Calu3 (cell line): ENCODE data around the gene DGKI. TPM values are rescaled to one million over a fixed set of nuclear protein-coding genes. Genes with fewer than 3 reads are reported as not detected.

Experiments used
- BruUV-seq: library from RNA; stranded (reverse); fragments of 400-500 nt; replicated peaks from 2 replicates; lab custom pipeline; 2021; lab: Mats Ljungman, UMichigan
- CTCF ChIA-PET: fragments of 300-600 bp; sonication (Branson Sonifier 250); formaldehyde crosslinking; loops from one replicate; lab custom pipeline; 2022; ENCODE audit warnings: antibody characterized with exemption; lab: Charles Lee
- DNase-seq: peaks from one replicate; pipeline ENCODE4 v3.0.0; 2022
- H3K27ac Mint-ChIP-seq: one replicate; pipeline ENCODE4 v1.8.0; 2022; ENCODE audit warnings: mixed read lengths; ENCODE audit not compliant: unreplicated experiment
- H3K27me3 Mint-ChIP-seq: one replicate; pipeline ENCODE4 v1.8.0; 2022; ENCODE audit warnings: mixed read lengths; ENCODE audit not compliant: unreplicated experiment
- H3K36me3 Mint-ChIP-seq: one replicate; pipeline ENCODE4 v1.8.0; 2022; ENCODE audit warnings: mild to moderate bottlenecking, moderate library complexity, mixed read lengths; ENCODE audit not compliant: insufficient read depth, unreplicated experiment
- H3K4me1 Mint-ChIP-seq: one replicate; pipeline ENCODE4 v1.8.0; 2022; ENCODE audit warnings: mild to moderate bottlenecking, low read depth, mixed read lengths; ENCODE audit not compliant: unreplicated experiment
- H3K4me3 Mint-ChIP-seq: one replicate; pipeline ENCODE4 v1.8.0; 2022; ENCODE audit warnings: mild to moderate bottlenecking, low read depth, moderate library complexity, mixed read lengths; ENCODE audit not compliant: unreplicated experiment
- H3K9me3 Mint-ChIP-seq: one replicate; pipeline ENCODE4 v1.8.0; 2022; ENCODE audit warnings: low read depth, mixed read lengths; ENCODE audit not compliant: unreplicated experiment
- CTCF ChIP-seq: fragments of 200-600 bp; IDR thresholded peaks from one replicate; pipeline ENCODE4 v1.8.0; 2022; ENCODE audit warnings: antibody characterized with exemption; ENCODE audit not compliant: unreplicated experiment
- intact Hi-C: fragments of 100-400 bp; cut with micrococcal nuclease; formaldehyde crosslinking; loops from one replicate; pipeline ENCODE4 v1.10.0; 2022; ENCODE audit not compliant: unreplicated experiment
- total RNA-seq: library from RNA; stranded (reverse); gene quantifications from 2 replicates; pipeline ENCODE4 v1.2.3, GENCODE V29; 2022

DGKI gene
- total RNA-seq, 1 experiment from 2014 or later, result not detected

DNA sequence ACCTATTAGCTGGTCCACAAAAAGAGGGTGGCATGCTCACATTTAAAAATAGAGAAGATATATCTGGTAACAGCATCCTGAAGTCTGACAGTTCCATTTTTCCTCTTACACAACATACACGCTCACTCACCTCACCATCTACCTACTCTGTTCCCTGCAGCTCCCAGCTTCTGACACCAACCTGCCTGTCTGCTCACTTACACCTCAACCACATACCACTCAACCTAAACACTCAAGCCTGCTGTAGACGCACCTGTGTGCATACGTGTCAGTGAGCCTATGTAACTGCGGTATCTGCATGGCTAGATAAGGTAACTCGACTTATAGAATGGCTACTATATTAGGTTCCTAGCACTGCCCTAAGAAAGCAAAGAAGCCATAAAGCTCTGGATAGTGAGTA, 174.9 kb downstream of the DGKI start:
- H3K4me3 Mint-ChIP-seq, result no peak overlapping the region
- H3K4me1 Mint-ChIP-seq, result peaks cover 8% of the 10 kb centered on the region
- H3K9me3 Mint-ChIP-seq, result no peaks in the 10 kb centered on the region
- no peaks in the 10 kb centered on the region for H3K36me3 Mint-ChIP-seq
- peaks cover 88% of the 10 kb centered on the region for H3K27me3 Mint-ChIP-seq
- intact Hi-C loops, result no loop called here
- no TSS peak for BruUV-seq
- DNase-seq, result no peak
- no peak for TF ChIP-seq CTCF
- CTCF ChIA-PET, result interaction anchor here (0.7 kb wide), 1 partner anchor 178 kb away, joined by 8 read pairs; no protein-coding TSS in a partner anchor
- H3K27ac Mint-ChIP-seq, result no peak overlapping the region

DNA sequence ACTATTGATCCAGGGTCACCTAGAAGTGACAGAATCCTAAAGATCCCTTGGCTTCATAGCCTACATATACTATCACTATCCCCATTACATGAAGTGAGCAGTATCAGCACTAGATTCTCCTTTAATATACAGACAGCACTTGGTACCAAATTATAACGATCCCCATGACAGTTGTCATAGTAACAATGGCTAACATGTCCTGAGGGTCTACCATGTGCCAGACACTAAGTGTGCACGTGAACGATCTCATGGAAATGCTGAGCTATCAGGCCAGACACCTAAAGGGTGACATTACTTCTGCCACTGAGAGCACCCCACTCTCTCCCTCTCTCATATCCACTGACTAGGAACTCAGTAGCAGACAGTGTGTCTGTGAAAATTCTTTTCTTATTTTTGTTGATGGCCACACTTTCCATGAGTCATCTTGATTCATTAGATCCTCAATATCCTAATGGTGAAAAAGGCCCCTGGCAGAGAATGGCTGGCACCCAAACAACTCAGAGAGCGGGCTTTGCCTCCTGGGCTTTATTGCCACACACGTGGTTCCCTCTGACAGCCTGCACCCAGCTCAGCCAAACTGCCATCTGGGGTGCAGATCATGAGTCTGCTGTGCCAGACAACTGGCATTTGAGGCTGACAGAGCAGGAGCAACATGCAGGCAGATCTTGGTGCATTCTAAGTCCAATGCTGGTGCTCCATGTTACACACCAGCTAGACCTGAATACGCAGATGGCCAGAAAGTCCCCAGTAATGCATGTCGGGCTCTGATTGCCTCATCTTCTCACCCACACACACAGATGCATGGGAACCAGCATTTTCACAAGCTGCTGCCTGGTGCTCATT, 176.3 kb downstream of the DGKI start:
- CTCF ChIA-PET, result no interaction called here
- BruUV-seq, result no TSS peak
- Mint-ChIP-seq H3K36me3 (no peaks in the 10 kb centered on the region), H3K9me3 (no peaks in the 10 kb centered on the region), H3K27me3 (peaks cover 88% of the 10 kb centered on the region), H3K4me3 (no peak overlapping the region), H3K27ac (no peak overlapping the region), H3K4me1 (peaks cover 8% of the 10 kb centered on the region)
- no peak for TF ChIP-seq CTCF
- no peak for DNase-seq
- intact Hi-C loops, result no loop called here

DNA sequence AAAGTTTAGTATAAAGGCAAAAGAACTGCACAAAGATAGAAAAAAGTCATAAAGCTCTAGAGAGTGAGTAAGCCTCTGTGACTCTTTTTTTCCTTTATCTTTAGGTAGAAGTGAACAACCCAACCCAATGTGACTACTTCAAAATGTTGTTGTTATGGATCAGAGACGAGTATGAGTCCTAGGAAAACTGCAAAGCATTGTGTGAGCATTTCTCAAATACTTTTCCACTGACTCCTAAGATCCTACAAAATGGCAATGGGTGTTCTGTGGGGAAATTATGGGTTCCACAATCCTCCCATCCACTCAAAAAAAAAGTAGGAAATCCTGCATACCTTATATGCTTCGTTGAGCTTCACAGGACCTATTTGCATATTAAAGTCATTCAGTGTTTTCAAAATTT, 177.1 kb downstream of the DGKI start:
- peaks cover 8% of the 10 kb centered on the region for H3K4me1 Mint-ChIP-seq
- CTCF ChIA-PET, result no interaction called here
- peaks cover 88% of the 10 kb centered on the region for H3K27me3 Mint-ChIP-seq
- no peaks in the 10 kb centered on the region for H3K36me3 Mint-ChIP-seq
- no peak overlapping the region for H3K27ac Mint-ChIP-seq
- H3K4me3 Mint-ChIP-seq, result no peak overlapping the region
- TF ChIP-seq CTCF, result no peak
- BruUV-seq, result no TSS peak
- H3K9me3 Mint-ChIP-seq, result no peaks in the 10 kb centered on the region
- intact Hi-C loops, result no loop called here
- DNase-seq, result no peak

GRCh38 chr7:137668404-137668803, 178.4 kb downstream of the DGKI start:
- TF ChIP-seq CTCF, result no peak
- intact Hi-C loops, result no loop called here
- BruUV-seq, result no TSS peak
- CTCF ChIA-PET, result no interaction called here
- Mint-ChIP-seq H3K9me3 (no peaks in the 10 kb centered on the region), H3K4me3 (no peak overlapping the region), H3K4me1 (peaks cover 8% of the 10 kb centered on the region), H3K27me3 (peaks cover 92% of the 10 kb centered on the region), H3K36me3 (no peaks in the 10 kb centered on the region), H3K27ac (no peak overlapping the region)
- DNase-seq, result no peak
